CD4-positive, alpha-beta T cell treated with Interferon alpha-2 for 1 hour (primary cell): Measurements from ENCODE around the gene TRIOBP.

Experiments
- DNase-seq, 2 donors: peaks; one replicate each; pipeline ENCODE4 v3.0.0-alpha.2; 2020 to 2022

Gene TRIOBP

GRCh38 chr22:37807410-37808293 is 110.8 kb downstream of the TRIOBP start, which contains the start of gene GCAT:
Gene GCAT, plus strand, starts transcription at chr22:37807934. Its CDS starts 34 bp downstream, at chr22:37807968.
- peak; percentile 88 to 92 for DNase-seq

GRCh38 chr22:37808294-37808657 is 111.4 kb downstream of the TRIOBP start:
- DNase-seq = no peak

- no peak for DNase-seq
Measured at GRCh38 chr22:37809672-37810333, 113.0 kb downstream of the TRIOBP start.

- no peak for DNase-seq
Measured at GRCh38 chr22:37811867-37812266, 115.0 kb downstream of the TRIOBP start.

- DNase-seq = no peak
Measured at GRCh38 chr22:37812869-37813678, 116.2 kb downstream of the TRIOBP start.

GRCh38 chr22:37815593-37815992 is 118.7 kb downstream of the TRIOBP start:
- DNase-seq = no peak

GRCh38 chr22:37816543-37817180 is 119.8 kb downstream of the TRIOBP start:
- no peak for DNase-seq

GRCh38 chr22:37817705-37818408 is 121.0 kb downstream of the TRIOBP start:
- DNase-seq = peak; percentile 74 to 84

GRCh38 chr22:37818409-37819104 is 121.7 kb downstream of the TRIOBP start:
- DNase-seq = peak; percentile 63 to 70

- DNase-seq = no peak
Measured at GRCh38 chr22:37819105-37819433, 122.2 kb downstream of the TRIOBP start.

- DNase-seq = no peak
Measured at GRCh38 chr22:37820350-37820749, 123.5 kb downstream of the TRIOBP start.

- no peak for DNase-seq
Measured at GRCh38 chr22:37822079-37822833, 125.4 kb downstream of the TRIOBP start.

- DNase-seq = no peak
Measured at GRCh38 chr22:37823134-37823985, 126.5 kb downstream of the TRIOBP start, which contains the start of gene GALR3. Gene GALR3, plus strand, starts transcription at chr22:37823382. Its CDS starts 25 bp downstream, at chr22:37823407.

- DNase-seq = no peak
Measured at GRCh38 chr22:37824674-37825641, 128.1 kb downstream of the TRIOBP start.
